ENCODE data around the gene CR2.
A peak's percentile ranks its signal among the peaks of the same experiment; 100 is the strongest.
"Not testable (repeated sequence)": the region's sequence is repeated elsewhere in the genome, so short reads cannot be mapped to it uniquely, and the experiment has no call there.

CR2 gene

DNA sequence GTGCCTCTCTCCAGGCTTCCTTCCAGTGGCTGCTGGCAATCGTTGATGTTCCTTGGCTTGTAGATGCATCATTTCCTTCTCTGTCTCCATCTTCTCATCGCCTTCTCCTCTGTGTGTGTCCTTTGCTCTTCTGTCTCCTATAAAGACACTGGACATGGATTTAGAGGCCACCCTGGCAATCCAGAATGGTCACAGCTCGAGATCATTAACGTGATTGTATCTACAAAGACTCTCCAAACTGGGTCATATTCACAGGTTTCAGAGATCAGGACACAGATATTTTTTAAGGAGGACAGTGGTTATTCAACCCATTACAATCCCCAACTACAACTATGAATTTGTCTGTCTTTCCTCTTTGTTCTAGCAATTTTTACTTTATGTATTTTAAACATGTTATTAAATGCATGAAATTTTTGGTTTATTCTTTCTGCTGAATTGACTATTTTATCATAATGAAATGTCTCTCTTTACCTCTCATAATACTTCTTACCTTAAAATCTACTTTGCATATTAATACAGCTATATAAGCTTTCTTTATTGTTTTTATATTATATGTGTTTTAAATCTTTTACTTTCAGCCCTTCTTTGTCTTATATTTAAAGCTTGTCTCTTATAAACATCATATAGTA lies 64.6 kb downstream of the CR2 start:
- ATAC-seq, result no peak
- TF ChIP-seq GLIS3 (CRISPR knock-in tag; IDR thresholded peaks at IDR 0.05) (no peak), ARNTL (CRISPR knock-in tag; IDR thresholded peaks at IDR 0.05; ENCODE audit: borderline replicate concordance, low read depth) (no peak), TOX (CRISPR knock-in tag; IDR thresholded peaks at IDR 0.05; ENCODE audit: borderline replicate concordance) (no peak), TCF4 (CRISPR knock-in tag; IDR thresholded peaks at IDR 0.05; ENCODE audit: borderline replicate concordance) (no peak), CSDC2 (CRISPR knock-in tag; IDR thresholded peaks at IDR 0.05) (no peak), ZNF8 (CRISPR knock-in tag; IDR thresholded peaks at IDR 0.05) (no peak)

DNA sequence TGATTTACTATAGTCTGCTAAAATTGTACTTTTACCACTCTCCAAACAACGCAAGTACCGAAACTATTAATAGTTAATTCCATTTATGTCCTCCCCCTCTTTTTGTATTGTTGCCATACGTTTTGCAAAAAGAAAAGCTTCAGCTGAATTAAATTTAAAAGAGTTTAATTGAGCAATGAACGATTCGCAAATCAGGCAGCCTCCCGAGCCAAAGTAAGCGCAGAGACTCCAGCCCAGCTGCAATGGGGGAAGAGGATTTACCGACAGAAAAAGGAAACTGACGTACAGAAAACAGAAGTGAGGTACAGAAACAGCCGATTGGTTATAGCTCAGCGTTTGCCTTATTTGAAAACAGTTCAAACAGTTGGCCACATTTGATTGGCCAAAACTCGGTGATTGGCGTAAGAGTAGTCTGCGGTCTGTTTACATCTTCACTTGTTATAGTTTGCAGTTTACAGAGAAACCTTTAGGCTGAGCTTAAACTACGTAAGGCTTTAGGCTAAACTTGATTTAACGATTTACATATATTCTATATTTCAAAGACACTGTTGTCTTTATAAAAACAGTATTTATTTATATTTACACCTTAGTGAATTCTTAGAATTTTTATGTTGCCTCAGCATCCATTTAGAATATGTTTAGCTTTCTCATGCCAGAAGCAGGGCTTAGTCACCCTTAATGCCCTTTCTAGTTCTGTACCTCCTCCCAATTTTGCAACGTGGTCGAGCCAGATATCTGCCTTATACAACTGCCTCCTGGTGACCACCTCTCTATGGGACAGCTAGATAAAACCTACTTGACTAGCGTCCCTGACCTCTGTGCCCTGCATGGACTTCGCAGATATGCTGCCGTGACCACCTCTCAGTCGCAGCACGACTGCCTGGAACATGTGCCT lies 65.6 kb downstream of the CR2 start:
- TF ChIP-seq PPARA (CRISPR knock-in tag; IDR thresholded peaks at IDR 0.05; ENCODE audit: borderline replicate concordance), result no peak
- TF ChIP-seq, protein P1, sequence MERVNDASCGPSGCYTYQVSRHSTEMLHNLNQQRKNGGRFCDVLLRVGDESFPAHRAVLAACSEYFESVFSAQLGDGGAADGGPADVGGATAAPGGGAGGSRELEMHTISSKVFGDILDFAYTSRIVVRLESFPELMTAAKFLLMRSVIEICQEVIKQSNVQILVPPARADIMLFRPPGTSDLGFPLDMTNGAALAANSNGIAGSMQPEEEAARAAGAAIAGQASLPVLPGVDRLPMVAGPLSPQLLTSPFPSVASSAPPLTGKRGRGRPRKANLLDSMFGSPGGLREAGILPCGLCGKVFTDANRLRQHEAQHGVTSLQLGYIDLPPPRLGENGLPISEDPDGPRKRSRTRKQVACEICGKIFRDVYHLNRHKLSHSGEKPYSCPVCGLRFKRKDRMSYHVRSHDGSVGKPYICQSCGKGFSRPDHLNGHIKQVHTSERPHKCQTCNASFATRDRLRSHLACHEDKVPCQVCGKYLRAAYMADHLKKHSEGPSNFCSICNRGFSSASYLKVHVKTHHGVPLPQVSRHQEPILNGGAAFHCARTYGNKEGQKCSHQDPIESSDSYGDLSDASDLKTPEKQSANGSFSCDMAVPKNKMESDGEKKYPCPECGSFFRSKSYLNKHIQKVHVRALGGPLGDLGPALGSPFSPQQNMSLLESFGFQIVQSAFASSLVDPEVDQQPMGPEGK (CRISPR knock-in tag; IDR thresholded peaks at IDR 0.05; ENCODE audit: borderline replicate concordance), result no peak
- no peak for TF ChIP-seq GLIS3 (CRISPR knock-in tag; IDR thresholded peaks at IDR 0.05)
- TF ChIP-seq ESRRG (CRISPR knock-in tag; IDR thresholded peaks at IDR 0.05), result no peak
- TF ChIP-seq, protein P2, sequence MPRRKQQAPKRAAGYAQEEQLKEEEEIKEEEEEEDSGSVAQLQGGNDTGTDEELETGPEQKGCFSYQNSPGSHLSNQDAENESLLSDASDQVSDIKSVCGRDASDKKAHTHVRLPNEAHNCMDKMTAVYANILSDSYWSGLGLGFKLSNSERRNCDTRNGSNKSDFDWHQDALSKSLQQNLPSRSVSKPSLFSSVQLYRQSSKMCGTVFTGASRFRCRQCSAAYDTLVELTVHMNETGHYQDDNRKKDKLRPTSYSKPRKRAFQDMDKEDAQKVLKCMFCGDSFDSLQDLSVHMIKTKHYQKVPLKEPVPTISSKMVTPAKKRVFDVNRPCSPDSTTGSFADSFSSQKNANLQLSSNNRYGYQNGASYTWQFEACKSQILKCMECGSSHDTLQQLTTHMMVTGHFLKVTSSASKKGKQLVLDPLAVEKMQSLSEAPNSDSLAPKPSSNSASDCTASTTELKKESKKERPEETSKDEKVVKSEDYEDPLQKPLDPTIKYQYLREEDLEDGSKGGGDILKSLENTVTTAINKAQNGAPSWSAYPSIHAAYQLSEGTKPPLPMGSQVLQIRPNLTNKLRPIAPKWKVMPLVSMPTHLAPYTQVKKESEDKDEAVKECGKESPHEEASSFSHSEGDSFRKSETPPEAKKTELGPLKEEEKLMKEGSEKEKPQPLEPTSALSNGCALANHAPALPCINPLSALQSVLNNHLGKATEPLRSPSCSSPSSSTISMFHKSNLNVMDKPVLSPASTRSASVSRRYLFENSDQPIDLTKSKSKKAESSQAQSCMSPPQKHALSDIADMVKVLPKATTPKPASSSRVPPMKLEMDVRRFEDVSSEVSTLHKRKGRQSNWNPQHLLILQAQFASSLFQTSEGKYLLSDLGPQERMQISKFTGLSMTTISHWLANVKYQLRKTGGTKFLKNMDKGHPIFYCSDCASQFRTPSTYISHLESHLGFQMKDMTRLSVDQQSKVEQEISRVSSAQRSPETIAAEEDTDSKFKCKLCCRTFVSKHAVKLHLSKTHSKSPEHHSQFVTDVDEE (CRISPR knock-in tag; IDR thresholded peaks at IDR 0.05), result no peak
- no peak for TF ChIP-seq ZNF565 (CRISPR knock-in tag; conservative IDR thresholded peaks at IDR 0.05; ENCODE audit: low read depth)
- TF ChIP-seq, protein P3, sequence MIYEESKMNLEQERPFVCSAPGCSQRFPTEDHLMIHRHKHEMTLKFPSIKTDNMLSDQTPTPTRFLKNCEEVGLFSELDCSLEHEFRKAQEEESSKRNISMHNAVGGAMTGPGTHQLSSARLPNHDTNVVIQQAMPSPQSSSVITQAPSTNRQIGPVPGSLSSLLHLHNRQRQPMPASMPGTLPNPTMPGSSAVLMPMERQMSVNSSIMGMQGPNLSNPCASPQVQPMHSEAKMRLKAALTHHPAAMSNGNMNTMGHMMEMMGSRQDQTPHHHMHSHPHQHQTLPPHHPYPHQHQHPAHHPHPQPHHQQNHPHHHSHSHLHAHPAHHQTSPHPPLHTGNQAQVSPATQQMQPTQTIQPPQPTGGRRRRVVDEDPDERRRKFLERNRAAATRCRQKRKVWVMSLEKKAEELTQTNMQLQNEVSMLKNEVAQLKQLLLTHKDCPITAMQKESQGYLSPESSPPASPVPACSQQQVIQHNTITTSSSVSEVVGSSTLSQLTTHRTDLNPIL (CRISPR knock-in tag; IDR thresholded peaks at IDR 0.05; ENCODE audit: low read depth), result no peak
- no peak for TF ChIP-seq BACH2 (CRISPR knock-in tag; IDR thresholded peaks at IDR 0.05; ENCODE audit: borderline replicate concordance)
- no peak for TF ChIP-seq SNAI2 (CRISPR knock-in tag; IDR thresholded peaks at IDR 0.05)
- TF ChIP-seq ISL1 (CRISPR knock-in tag; IDR thresholded peaks at IDR 0.05), result no peak
- TF ChIP-seq OSR1 (CRISPR knock-in tag; IDR thresholded peaks at IDR 0.05), result no peak
- TF ChIP-seq, protein P4, sequence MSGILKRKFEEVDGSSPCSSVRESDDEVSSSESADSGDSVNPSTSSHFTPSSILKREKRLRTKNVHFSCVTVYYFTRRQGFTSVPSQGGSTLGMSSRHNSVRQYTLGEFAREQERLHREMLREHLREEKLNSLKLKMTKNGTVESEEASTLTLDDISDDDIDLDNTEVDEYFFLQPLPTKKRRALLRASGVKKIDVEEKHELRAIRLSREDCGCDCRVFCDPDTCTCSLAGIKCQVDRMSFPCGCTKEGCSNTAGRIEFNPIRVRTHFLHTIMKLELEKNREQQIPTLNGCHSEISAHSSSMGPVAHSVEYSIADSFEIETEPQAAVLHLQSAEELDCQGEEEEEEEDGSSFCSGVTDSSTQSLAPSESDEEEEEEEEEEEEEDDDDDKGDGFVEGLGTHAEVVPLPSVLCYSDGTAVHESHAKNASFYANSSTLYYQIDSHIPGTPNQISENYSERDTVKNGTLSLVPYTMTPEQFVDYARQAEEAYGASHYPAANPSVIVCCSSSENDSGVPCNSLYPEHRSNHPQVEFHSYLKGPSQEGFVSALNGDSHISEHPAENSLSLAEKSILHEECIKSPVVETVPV (CRISPR knock-in tag; IDR thresholded peaks at IDR 0.05), result no peak
- TF ChIP-seq CSDC2 (CRISPR knock-in tag; IDR thresholded peaks at IDR 0.05), result no peak
- TF ChIP-seq RARB (CRISPR knock-in tag; IDR thresholded peaks at IDR 0.05), result no peak
- no peak for TF ChIP-seq TCF4 (CRISPR knock-in tag; IDR thresholded peaks at IDR 0.05; ENCODE audit: borderline replicate concordance)
- no peak for TF ChIP-seq ARNTL (CRISPR knock-in tag; IDR thresholded peaks at IDR 0.05; ENCODE audit: borderline replicate concordance, low read depth)
- no peak for TF ChIP-seq ZFP3 (CRISPR knock-in tag; IDR thresholded peaks at IDR 0.05)
- peak; percentile 95 for ATAC-seq

DNA sequence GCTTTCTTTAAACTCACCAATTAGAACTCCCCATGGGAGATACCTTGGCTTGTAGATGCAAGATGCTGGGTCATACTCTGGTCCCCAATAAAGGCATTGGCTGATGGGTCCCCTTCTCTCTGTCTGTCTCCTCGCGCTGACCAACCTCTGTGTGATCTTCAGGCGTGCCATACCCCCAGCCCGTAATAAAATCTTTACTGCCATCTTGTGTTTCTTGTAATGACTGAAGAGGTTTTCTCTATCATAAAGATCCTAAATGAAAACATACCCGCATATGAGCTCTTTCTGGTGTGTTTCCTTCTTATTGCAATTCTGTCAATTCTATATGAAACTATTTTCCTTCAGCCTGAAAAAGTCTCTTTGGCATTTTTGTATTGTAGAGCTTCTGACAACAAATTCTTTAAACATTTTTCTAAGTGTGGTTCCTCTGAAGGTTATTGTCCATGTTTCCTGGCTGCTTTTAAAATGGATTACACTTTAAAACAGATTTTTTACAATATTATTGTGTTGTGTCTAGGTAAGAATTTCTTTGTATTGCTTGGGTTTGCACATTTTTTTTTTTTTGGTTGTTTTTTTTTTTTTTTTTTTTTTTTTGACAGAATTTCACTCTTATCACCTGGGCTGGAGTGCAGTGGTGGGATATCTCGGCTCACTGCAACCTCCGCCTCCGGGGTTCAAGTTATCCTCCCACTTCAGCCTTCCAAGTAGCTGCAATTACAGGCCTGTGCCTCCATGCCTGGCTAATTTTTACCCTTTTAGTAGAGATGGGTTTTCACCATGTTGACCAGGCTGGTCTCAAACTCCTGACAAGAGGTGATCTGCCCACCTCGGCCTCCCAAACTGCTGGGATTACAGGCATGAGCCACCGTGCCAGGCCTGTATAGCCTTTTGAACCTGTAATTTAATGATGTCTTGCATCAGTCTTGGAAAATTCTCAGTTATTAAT lies 66.5 kb downstream of the CR2 start:
- ATAC-seq, result peak; percentile 76

DNA sequence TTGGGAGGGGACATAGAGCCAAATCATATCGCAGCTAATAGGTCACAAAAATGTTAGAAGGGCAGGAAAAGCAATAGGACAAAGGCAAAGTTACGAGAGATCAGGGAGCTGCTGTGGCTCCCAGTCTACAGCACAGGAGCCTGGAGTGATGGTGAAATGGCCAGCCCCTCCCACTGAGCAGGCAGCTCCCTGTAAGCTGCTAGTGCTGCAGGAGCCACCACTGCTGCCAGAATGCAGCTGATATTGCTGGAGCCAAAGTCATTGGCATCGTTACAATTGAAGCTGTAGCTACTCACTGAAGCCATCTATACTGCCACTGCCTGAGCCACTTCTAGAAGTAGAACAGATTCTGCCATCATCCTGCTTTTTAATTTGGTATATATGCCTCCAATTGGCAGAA lies 71.1 kb downstream of the CR2 start:
- not testable (repeated sequence) for ATAC-seq

DNA sequence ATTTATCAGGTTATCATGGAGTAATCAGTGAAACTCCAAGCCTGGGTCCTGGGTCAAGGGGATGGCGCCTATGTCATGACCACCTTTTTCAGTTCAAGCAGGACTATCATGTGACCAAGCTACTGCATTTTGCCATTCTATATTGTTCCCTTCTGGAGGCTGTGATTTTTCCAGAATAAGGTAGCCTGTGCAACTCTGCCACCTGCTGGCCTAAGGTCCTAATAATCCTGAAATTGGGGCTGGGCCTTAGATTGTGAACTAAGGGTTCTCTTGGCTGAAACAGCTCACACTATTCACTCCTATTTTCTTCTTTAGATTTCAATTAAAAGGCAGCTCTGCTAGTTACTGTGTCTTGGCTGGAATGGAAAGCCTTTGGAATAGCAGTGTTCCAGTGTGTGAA lies 74.3 kb downstream of the CR2 start:
- ATAC-seq, result peak; percentile 96

DNA sequence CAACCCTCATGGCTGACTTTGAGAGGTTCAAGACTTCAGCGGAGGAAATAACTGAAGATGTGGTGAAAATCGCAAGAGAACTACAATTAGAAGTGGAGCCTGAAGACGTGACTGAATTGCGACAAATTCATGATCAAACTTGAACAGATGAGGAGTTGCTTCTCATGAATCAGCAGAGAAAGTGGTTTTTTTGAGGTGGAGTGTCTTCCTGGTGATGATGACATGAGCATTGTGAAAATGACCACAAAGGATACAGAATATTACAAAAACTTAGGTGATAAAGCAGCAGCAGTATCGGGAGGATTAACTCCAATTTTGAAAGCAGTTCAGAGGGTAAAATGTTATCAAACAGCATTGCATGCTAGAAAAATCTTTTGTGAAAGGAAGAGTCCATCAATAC lies 82.1 kb downstream of the CR2 start:
- ATAC-seq, result not testable (repeated sequence)
